HG02571 (cell line): Measurements from ENCODE around the gene CD74.

Source experiments
- ATAC-seq: cut with Tn5 transposase; IDR thresholded peaks from one replicate; pipeline ENCODE4 v1.9.1; 2021; ENCODE audit warnings: mild to moderate bottlenecking, moderate library complexity; ENCODE audit not compliant: unreplicated experiment

Gene CD74

DNA sequence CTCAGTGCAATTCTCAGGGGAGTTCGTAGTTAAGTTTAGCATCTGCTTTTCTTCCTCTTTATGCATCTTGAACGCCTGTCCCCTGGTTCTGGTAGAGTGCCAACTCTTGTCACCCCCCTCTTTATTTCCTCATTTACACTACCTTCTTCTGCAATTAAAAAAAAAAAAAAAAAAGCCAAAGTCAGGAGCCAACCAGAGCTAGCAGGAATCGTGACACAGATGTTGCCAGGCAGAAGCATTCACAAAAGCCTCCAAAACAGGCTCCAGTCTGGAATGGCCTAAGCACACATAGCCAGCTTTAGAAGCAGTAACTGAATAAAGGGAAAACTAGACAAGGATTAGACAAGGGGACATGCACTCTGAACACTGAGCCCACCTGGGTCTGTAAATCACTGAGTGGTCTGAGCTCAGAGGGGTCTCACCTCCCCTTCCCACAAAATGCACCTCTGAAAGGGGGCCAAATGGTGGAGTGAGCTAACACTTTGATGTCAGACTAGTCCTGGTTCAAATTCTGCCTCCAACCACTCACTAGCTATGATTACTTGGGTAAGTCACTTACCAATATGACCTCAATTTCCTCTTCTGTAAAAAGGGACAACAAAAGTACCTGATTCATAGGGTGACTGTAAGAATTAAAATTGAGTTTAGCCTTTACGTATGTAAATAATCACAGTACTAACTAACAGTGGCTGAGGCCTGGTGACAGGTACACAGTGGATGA lies 2.0 kb downstream of the CD74 start:
- ATAC-seq, result no peak

DNA sequence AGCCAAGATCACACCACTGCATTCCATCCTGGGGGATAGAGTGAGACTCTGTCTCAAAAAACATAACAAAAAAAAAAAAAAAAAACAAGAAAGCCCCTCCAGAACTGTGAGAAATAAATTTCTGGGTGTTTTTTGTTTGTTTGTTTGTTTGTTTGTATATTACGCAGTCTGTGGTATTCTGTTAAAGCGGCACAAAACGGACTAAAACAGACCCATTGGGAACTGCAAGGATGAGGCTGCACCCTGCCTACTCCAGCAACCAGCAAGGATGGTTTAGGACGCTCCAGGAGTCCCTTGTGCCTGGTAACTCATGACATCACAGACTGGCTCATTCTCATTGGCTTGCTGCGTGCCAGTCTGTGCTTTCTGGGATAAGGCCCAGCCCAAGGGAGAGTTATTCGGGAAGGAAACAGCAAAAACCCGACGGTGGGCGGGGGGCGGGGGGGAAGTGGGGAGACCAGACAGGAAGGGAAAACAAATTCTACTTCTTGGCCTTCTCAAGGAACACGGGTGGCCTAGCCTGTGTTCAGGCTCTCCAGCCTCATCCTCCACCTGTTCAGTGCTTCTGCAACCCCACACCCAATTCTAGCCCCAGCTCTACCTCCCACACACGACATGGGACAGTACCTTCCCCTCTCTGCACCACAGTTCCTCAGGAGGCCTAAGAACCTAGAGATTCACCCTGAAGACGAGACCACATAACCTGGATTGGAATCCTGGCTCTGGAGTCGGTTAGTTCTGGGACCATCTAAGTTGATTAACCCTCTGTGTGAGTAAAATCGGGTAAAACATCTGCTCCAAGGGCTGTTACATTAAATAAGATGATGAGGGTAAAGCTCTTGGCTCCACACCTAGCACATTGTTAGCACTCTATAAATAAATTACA lies 2.8 kb downstream of the CD74 start:
- ATAC-seq, result peak; percentile 33

DNA sequence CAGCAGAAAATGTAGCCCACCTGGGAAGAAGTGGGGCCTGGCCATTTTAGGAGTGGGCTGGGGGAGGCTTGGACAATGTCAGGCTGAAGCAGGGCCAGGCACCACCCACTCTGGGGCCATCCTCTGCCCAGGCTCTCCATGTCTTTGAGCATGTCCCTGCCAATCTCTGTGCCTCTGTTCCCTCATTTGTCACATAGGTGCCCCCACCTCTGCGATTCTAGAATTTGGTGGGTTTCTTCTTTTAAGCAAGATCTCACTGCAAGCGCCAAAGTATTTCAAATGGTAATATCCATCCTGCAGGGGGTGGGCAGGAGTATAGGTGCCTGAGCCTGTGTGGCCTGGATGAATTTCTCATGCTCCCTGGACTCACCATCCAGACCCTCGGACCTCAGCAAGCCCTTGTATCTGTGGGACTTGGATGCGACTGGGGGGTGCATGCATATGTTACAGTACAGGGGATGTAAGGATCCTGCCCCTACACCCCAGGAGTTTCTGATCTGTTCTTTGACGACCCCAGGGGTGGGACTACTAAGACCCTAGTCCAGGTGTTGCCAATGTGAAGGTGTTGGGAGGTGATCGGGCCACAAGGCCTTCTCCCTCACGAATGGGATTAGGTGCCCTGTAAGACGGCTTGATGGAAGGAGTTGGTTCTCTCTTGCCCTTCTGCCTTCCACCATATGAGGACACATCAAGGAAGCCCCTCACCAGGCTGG lies 4.3 kb downstream of the CD74 start:
- ATAC-seq, result no peak

DNA sequence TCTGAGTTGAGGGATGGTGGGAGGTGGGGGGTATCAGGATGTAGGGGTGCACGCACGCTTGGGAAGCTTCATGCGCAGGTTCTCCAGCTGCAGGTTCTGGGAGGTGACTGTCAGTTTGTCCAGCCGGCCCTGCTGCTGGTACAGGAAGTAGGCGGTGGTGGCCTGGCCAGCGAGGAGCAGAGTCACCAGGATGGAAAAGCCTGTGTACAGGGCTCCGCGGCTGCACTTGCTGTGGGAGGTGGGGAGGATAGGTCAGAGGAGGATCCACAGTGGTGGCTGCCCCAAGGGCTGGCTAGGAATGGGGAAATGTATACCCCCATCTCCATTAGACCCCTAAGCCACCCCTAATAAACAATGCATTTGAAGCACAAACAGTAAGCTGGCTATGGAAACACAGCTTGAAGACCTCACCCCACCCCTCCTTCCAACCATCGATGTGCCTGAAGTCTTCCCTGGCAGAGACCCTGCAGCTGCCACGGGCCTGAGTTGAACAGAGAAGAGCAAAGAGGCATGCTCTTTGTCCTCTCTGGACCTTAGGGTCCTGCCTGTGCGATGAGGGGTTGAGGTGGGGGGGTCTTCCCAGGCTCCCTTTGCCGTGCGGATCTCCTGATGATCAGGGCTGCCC lies 5.5 kb downstream of the CD74 start:
- ATAC-seq, result no peak

DNA sequence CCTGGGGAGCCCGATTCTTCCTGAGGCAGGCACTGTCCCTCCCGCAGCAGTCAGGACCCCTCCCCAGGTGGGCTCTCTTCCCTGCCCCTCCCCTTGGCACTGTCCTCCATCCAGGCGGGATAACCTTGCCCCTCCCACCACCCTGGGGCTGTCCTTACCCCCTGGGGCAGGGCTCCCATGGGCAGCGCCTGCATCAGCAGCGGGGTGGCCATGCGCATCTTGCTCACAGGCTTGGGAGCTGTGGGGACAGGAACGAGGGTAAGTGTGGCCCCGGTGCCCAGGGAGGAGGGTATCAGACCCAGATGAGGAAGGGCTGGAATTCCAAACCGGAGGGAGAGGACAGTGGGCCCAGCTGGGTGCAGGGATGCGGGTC lies 6.0 kb downstream of the CD74 start:
- ATAC-seq, result no peak

DNA sequence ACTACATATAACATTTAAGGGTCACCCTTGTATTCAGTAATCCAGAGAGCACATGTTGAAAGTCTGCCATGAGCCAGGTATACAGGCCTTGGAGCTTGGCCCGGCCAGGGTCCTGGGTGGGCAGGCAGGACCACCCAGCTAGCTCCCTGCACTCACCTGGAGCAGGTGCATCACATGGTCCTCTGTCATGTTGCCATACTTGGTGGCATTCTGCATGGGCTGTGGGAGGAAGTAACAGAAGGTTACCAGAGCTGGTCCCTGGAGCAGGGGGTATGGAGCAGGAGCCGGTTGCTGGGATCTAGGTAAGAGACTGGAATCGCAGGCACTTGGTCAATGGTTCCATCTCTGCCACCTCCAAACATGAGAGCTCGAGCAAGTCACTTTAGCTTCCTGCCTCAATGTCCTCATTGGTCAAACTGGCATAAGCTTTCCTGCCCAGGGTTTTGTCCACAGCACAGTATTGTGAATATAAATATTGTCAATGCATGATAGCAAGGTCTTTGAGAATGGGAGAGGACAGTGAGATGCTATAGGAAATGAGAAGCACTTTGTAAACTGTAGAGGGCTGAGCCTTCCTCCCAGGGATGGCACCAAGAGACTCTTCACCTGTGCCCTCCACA lies 6.5 kb downstream of the CD74 start:
- ATAC-seq, result no peak

DNA sequence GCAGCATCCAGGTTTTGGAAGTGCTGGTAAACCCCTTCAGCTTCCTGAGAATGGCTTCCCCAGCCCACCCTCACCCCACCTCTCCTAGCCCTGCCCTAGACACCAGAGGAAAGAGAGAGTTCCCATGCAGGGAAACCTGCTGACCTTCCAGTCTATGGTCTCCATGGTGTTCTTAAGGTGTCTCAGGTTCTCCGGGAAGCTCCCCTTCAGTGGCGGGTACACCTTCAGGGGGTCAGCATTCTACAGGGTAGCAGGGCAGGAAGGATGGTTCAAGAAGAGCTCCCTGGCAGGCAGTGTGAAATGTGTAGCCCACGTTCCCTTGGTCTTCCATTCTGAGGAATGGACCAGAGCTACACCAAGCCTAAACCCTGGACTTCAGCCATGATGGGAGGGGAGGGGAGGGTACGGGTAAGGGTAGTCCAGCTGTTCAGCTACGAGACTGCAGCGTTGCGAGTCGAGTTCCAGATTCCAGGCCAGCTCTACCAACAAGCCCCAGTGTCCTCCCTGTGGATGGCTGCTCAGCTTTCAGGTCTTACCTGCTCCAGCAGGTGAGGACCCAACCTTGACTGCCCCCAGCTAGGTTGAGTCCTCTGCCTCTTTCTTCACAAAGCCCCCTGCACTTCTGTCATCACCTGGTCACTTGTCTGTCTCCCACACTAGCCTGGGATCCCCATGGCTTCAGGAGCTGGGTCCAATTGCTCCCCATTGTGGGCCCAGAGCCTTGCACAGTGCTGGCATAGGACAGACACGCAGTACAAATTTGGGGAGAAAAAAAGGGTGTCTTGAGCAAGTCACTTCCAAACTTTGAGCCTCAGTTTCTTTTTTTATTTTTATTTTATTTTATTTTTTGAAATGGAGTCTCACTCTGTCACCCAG lies 7.5 kb downstream of the CD74 start:
- ATAC-seq, result no peak

DNA sequence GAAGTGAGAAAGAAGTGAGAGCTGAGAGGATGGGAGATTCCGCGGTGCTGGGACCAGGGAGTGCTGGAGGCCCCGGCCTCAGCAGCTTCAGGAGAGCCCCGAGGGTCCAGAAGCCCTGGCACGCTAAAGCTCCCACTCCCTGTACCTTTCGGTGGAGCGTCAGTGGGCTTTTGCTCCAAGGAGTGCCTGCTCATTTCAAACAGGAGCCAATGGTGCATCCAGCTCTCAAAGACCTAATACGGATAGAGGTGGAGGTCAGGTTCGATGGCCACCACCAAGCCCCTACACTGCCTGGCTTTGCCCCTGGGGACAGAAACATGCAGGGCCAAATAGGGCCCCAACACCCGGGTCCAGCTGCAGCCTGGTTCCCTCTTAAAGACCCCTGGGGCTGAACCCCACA lies 8.2 kb downstream of the CD74 start:
- ATAC-seq, result no peak

DNA sequence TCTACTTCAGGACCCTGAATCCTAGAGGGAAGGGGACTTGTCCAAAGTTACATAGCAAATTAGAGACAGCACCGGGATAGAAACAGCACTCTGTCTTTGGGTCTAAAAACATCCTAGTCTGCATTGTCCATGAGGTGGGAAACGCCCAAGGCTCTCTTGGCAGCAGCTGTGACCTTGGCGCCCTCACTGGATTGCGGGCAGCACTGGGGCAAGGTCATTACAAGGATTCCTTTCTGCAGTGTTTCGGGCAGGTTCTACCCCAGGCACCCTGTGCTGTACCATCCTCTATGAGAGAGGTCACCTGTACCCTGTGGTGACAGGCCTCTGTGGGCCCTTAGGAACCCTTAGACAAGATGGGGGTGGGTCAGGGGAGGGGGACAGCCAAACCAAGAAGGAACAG lies 8.6 kb downstream of the CD74 start:
- no peak for ATAC-seq

DNA sequence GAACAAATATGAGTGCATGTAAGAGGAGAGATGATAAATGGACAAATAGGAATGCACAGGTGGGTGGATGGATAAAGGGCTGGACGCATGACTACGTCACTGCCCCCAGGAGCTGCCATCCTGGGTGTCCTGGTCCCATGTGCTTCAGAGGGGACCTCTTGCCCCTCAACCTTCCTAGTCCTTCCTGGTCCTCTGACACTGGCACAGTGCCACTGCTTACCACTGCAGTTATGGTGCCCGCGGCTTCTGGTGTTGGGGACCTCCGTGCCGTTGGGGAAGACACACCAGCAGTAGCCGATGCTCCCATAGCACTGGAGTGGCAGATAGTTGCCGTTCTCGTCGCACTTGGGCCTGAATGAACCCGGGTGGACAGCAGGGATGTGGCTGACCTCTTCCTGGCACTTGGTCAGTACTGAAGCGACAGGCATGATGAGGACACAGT lies 9.8 kb downstream of the CD74 start:
- ATAC-seq, result no peak

DNA sequence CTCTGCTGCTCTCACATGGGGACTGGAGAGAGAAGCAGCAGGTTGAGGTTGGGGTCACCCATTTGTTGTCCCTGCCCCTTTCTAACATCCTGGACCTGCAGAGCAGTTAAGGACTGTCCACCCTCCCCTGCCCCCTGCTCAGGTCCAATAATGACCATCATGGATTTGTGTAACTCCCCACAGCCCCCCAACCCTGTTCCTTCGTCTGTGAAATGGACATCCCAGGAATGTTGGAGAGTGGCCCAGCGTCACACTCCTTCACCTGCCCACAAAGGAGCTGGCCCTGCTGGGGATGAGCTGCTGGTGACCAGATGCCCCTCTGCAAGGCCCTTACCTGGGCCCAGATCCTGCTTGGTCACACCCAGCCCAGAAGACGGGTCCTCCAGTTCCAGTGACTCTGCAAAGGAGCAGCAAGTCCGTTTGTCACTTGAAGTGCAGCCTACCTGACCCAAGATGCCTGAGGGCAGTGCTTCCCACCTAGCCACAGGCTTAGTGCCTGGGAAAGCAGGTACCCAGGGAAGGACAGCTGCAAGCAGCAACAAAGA lies 10.4 kb downstream of the CD74 start:
- ATAC-seq, result no peak

DNA sequence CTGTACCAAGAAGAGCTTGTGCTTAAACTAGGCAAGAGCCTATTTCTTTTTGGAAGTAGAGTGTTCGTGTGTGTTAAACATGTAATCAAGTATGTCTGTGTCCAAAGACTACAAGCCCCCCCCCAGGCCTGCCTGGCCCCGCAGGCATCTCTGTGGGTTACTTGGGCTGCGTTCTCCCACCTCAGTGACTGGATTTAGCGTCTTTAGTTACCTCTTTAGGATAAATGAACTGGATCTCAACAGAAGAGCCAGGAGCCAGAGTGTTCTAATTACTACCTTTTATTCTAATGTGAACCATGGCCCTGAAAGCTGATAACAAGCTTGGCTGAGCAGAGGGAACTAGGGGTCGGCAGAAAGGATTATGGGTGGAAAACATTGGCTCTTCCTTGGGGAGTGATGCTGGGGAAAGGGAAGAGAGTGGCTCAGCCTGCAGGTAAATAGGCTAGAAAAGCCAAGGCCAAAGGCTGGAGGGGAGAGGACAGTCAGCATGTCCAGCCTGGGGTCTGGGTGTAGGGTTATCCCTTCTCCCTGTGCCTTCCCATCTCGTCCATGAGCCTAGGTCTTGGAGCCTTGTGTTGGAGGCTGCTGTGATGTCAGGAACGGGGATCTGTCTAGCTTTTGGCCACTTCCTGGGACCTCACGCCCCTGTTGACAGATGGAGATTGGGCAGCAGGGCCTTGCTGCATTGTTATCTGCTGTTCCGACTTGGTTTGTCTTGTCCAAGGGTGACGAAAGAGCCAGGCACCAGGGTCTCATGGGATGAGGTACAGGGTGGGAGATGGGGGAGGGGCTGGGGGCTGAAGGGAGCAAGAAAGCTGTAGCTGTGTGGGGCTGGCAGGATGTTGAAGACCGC lies 11.1 kb downstream of the CD74 start:
- no peak for ATAC-seq

DNA sequence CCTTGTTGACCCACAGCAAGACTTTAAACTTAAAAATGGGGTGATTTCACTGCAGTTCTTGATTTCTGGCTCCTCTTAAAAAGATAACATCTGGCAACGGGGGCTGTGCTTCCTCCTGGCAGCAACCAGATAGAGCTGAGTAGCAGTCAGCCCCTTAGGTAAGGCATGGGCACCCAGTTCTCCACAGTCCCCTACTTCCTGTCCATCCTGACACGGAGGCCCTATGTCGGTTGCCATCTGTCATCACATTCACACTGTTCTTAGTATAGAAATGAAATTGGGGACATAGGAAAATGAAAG lies 11.7 kb downstream of the CD74 start:
- no peak for ATAC-seq

DNA sequence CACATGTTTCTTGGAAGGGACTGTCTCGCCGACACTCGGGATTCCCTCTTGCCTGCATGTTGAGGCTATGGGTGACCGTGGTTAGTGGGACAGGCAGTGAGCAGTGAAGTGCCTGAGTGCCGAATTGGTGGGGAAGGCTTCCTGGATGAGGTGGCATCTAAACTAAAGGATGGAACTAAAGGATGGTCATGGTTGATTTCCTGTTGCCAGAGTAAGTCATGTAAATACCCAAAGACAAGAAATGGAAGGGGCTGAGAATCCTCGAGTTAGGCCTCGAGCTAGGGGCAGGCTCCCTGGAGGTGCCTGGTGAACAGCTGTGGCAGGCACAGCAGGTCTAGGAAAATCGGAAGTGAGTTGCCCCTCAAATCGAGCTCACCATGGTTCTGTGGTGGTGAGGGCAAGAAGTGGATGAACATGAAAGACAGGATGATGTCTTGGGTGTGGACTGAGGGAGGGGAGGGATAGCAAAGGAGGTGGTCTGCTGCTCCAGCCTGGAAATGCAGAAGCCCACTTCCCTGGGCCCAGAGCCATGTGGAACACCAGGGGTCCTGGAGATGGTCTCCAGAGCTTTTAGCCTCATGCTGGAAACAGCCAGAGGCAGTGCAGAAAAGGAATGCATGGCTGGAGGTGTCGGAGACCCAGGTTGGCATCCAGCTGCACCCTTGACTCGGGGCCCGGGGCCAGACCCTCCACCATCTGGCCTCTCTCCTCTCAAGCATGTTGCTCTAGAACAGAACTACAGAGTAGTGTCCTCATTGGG lies 12.2 kb downstream of the CD74 start:
- no peak for ATAC-seq

DNA sequence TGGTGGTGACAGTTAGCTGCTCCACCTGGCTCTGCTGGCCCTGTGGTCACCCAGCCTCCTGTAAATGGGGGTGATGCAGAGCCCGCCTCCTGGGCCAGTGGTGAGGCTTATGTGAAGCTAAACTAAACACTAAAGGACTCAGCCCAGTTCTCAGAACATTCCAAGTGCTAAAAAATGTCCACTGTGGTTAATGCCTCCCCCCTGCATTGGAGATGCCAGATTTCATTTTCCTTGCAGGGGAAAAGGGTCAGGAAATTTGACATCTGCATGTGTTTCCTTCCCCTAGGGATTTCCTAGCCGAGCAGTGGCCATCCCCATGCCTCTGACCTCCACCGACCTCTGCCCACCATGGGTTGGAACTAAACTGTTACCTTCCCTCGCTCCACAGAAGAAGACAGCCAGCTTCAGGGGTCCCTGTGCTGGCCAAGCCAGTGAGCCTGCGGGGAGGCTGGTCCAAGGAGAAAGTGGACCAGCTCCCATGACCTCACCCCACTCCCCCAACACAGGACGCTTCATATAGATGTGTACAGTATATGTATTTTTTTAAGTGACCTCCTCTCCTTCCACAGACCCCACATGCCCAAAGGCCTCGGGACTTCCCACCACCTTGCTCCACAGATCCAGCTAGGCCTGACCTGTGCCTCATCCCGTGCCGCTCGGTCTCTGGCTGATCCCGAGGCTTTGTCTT lies 13.0 kb downstream of the CD74 start:
- no peak for ATAC-seq

DNA sequence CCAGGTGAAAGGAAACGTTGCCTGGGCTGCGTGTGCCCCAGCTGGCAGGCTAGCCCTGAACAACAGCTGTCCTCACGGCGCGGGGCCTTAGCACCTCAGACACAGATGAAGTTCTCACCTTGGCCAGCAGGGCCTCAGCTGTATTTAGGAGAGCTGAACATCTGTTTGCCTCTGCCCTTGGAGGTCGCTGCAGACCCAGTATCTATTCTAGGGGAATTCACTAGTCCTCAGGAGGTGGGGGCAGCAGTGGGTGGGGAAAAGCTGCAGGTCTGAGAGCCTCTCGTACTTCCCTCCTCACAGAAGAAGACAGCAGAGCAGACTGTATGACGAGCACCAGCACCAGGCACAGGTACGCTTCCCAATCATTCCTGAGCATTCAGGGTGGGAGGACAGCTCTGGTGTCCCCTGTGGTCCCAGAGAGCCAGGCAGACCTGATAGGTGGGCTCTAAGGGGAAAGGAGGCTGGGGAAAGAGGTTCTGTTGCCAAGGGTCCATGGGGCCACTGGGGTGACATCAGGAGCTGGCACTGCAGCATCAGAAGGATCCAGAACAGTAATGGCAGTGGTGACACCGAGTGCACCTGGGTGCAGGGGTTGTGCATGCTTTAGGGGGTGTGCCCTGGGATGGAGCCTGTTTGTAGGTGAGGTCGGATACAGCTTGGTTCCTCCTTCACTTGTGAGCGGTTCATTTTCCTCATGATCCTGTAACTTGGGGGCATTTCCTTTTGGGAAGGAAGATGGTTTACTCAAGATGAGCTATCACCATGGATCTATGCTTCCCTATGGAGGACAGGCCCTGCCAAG lies 13.8 kb downstream of the CD74 start:
- peak; percentile 45 for ATAC-seq
